NCI-H1436 (cell line): ENCODE measurements around the gene ABLIM1.
A peak's percentile ranks its signal among the peaks of the same experiment; 100 is the strongest.

Experiments
- DNase-seq: peaks from one replicate; lab custom pipeline; 2025; lab: John Stamatoyannopoulos, UW

The ABLIM1 gene

DNA sequence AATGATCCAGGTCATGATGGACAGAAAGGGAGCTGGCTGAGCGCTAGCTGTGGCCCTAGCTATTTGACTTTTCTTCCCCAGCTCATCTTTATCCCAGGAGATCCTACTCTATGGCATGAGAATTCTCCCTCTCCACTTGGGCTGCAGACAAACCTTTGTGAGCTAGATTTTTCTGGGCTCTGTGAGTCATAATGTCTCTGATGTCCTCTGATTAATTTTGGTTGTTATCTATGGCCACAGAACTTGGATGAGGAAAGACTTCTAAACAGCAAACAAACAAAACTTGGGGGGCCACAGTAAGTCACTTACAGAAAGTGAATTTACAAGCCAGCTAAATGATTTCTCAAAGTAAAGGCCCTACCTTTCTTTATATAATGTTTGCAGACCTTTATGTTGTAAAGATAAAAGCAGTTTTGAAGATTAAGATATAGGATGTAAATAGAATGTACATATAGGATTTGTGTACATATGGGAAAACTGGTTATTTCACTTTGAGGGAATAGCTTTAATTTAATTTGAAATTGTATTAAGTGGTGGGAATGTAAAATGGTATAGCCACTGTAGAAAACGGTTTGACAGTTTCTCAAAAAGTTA lies 10.4 kb downstream of the ABLIM1 start:
- DNase-seq: no peak

DNA sequence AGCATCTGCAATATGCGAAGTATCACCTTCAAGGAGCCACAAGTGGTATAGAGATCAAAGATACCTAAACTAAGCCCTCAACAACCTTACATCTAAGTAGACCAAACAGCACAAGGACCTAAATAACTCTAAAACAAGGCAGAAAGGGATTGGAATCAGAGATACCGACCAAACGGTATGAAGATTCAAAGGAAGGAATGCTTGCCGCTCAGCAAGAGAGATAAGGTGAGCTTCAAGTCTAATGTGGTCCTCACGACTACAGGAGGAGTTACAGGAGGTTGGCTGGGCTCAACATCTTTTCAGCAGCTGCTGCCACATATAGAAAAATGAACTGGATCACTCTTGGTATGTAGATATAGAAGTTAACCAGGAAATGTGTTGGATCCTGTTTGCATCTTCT lies 11.6 kb downstream of the ABLIM1 start:
- DNase-seq: no peak

DNA sequence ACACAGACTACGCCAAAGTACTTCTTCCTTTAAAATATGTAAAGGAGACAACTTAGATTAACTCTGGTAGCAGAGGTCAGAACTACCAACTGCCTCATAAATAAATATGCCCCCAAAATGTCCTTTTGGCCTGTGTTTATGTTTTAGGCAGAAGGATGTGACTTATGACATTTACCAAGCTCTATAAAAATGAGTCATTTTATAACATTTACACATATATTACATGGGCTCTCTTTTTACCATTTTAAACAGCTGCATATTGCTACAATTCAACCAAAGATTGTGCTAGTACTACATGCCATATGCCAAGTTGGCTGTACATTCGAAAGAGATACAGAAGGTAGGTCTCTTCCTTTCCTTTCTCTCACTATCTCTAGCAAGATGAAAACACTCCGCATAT lies 12.4 kb downstream of the ABLIM1 start:
- no peak for DNase-seq

DNA sequence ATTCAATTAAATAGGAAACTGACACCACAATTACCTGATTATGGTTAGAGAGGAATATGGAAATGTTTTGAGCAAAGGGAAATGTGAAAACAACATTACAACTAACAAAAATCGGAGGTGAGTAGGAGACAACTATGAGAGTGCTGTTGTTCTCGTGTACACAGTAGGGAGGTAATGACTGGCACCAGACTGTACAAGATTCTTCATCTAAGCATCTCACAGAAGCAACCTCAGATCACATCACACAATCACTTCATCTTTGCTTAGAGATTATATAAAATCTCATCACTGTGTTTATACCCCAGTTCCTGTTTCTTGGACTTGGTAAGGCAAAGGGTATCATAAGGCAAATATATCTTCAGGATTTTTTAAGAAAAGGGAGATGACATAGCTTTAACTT lies 14.9 kb downstream of the ABLIM1 start:
- no peak for DNase-seq

DNA sequence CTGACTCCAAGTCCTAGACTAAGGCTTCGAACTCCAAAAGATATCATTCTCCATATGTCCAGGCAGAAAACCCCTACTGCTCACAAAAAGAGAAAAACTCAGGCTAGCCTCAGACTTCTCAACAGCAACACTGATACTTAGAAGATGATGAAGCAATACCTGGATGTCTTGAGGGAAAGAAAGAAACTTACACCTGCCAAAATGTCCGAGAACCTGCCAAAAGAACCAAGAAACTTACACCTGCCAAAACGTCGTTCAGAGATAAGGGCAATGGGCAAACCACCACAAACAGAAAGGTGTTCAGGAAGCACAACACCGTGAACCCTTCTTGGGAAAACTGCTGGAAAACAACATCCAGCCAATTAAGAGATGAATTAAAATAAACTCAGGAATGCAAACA lies 15.3 kb downstream of the ABLIM1 start:
- DNase-seq: no peak

DNA sequence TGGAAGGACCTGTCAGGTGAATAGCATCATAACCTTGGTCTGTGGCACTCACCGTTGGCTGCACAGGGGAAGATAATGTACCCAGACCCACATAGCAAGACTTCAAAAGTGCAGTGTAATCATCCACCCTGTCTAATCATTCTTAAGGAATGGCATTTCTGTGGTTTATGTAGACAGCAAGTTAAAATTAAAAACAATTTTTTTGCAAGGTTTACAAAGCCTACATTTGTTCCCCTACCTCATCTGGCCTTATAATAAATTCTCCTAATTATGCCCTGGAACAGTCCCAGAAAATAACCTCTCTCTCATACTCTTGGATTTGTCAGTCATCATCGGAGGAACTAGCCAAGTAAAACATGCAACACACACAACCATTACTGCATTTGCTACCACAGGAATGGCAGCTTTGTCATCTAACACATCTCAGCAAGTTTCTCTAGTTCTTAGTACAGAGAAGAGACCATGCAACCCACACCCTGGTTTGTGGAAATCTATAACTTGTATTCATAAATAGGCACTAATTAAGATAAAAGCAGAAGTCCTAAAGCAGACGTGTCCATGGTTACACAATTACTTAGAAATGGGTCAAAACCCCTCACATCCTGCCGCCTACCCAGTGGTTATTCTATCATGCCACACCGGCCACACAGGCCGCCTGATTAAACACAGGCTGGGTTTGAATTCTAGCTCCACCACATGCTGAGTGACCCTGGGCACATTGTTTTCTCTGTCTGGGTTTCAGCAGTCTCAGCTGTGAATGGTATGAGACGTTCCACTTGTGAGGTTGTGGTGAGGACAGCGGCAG lies 19.1 kb downstream of the ABLIM1 start:
- DNase-seq: no peak

DNA sequence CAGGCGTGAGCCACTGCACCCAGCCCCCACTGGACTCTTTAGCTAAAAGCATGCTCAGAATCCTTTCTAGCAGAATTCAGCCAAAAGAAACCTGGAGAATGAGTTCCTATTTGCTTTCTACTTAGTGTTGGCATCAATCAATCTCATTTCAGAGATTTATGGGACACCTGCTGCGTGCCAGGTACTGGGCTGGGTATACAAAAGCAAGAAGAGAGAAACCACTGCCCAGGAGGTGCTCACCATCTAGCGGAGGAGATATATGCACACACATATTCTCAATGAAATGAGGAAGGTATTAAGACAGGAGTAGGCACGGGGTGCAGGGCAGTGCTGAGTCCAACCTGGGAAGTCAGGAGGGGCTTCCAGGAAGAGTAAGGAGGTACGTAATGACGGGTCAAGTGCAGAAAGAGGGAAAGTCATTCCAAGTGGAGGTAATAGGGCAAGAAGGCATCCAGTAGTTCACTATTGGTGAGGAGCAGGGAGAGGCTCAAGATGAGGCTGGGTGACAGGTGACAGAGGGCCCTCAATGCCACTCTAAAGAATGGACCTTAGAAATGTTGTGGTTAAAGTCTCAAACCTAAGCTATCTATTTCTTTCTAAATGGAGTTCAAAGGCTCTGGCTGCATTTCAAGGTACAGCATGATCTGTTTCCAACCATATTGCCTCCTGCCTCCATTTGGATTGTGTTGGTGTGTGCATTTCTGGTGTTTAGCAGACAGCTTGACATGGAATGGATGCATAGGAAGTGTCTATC lies 22.1 kb downstream of the ABLIM1 start:
- no peak for DNase-seq

DNA sequence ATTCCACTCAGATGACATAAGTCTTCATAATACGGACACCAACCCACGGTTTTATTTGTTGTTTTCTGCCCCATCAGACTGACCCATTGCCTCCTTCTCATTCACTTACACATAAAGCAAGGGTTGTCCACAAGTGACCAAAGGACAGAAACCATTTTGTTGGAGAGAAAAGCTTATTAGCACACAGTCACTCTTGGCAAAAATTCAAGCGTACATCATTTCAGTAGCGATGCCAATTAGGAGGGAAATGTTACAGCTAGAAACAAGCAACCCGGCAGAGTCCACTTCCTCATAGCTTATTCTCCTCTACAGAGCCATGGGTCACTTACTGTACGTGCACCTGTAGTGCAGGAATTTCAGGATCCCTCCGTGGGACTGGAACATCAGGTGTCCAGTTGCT lies 23.0 kb downstream of the ABLIM1 start:
- no peak for DNase-seq

DNA sequence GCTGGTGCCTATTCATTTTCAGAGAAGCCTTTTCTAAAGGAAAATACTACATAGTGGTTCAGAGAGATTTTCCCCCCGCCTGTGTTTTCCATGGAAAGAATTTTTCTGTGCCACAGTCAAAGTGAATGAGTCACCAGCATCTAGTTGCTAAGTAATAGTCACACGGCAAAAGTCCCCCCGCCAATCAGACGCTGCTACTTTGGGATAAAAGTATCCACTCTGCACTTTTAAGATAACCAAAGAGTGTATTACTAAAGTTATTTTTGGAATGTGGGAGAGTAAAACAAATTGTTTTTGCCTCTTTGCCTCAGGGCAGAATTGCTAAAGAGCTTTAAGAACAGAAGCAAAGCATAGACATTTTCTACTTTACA lies 23.5 kb downstream of the ABLIM1 start:
- DNase-seq: no peak

DNA sequence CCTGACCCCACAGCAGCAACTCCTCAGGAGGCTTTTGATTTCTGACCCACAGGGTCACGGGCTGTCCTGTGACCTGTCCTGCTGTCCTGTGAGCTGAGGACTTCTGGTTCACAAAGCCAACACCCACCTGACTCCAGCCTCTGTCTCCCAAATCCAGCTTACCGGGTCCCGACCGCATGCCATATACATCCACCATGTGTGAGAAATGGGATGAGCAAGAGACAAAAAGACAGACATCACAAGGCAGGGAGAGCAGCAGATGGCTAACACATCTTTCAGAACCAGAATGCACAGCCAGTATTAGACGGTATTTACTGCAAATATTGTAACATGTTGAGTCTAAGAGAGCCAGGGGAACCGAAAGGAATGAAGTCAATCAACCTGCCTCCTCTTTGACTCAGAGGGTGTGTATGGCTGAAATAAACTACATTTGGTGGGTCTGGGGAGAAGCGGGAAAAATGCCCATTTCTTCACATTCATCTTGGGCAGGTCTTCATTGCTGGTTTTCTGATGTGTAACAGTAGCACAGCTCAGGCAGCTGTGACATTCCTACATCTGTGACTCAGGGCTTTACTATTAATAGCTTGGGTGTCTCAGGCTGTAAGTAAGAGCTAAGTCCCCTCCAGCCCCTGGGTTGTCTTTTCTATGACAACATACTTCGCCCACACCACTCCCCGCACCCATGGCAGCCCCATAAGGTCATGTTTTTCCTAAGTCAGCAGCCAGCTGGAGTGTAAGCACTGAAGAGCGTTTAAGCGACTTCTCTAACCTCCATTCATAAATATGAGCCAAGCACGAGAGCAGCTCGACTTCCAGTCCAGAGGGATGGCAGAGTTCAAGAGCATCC lies 25.0 kb downstream of the ABLIM1 start:
- no peak for DNase-seq

DNA sequence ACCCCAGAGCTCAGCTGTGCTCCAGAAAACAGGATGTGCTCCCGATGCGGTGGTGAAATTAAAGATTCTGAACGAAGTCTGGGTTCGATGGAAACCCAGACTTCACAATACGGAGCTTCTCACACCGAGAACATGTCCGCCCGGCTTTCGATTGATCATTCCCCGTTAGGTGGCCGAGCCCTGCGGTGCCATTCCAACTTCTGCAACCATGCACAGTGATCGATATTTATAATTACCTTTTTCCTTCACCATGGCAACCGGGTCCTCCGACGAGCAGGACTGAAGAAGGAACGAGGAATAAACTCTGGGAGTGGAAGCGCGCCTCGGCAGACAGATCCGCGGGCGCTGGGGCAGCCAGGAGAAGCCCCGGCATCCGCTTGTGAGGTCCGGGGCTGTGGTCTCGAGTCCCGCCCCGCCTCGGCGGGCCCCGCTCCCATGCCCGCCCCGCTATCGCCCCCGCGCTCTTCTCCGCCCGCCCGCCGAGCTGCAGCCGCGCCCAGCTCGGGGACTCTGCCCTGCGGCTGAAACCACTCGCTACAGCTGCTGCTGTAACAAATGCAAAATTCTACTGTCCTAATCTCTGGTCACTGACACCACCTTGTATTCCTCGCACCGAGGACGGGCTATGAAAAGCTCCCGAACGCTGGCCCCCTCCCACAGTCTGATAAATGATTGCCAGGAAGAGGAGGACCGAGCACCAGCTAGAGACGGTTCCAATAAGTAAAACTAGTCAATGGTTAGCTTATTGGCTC lies 26.2 kb downstream of the ABLIM1 start:
- DNase-seq: peak; percentile 32

DNA sequence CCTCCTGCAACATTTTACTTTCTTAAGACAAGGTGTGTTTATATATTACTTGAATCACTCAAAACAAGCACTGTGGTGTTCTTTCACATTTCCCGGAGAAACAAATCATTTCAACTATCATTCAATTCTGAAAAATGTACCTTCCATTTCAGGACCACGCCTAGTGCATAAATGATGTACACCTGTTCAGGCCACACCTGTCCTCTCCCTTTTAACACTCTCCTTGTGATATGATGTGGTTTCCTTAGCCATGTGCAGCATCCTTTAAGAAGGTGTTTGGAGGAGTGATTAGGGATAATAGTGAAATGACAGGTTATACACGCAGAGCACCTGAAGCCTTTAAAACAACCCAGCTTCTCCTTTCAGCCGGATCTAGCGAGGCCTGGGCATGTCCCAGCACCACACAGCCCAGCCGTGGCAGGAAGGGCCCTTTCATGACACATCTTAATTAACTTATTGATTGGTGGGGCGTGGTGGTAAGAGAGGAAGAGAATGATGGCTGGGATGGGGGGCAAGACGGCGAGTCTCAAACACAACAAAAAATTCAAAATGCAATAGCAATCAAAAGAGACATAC lies 26.9 kb downstream of the ABLIM1 start:
- DNase-seq: no peak

DNA sequence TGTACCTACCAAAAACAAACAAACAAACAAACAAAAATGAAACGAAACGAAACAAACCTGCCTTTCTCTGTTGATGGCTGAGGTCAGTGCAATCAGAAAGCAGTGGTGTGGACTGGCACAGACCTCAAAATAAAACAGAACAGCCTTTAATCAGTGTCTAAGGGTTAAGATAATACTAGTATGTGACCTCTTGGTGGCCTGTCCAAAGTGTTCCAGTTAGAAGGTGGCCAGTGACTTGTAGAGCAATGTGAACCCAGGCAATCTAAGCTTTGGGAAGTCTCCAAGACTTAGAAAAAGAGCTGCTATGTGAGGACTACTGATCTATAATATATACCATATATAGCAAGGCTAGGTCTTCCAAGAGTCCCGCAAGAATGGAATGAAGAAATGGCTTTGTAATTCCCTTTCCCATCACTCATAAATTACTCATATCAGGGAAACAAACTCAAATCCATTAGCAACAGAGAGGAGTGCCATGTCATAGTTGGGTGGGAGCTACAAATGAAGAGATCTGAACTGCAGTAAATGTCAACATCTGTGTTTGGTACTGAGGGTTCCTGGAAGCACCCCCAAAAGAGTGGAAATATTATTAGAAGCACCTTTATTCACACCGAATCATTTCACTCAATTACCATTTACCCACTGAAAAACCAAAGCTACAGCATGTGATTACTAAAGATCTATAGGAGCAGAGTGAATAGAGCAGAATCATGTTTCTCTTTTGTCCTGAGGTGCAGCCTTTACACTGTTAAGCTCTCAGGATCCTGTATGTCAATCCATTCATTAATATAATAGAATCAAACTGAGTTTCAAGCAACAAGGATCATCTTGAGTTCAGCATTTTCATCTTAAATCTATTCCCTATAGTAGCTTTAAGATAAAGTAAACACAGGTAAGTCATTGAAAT lies 28.0 kb downstream of the ABLIM1 start:
- DNase-seq: no peak

DNA sequence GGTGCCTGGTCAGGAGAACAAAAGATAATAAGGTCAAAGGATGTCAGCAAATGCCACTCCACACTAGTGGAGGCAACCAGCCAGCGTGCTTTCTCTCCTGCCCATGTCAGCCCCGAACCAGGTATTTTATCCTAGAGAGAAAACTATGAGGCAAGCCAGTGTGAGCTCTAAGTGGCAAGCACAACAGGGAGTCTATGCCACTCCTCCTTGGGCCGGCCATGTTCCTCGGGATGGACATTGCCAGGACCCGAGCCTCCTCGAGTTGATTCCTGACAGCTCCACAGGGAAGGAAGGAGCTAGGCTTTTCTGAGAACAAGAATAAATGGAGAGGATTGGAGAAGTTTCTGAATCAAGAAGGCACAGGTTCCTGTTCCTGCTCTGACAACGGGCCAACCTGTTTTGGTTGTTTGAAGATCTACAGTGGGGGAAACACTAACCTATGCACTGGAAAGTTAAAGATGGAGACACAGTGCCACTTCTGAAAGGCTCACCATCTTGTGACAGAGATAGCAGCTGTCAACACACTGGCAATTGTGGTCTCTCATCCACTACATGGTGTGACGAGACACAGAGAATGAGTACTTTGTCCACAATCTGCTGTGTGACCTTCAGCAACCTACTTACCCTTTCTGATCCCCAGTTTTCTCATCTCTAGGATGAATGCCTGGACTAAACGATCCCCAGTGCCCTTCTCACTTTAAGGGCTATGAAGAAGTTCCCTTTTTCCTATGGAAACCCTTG lies 28.8 kb downstream of the ABLIM1 start:
- no peak for DNase-seq

DNA sequence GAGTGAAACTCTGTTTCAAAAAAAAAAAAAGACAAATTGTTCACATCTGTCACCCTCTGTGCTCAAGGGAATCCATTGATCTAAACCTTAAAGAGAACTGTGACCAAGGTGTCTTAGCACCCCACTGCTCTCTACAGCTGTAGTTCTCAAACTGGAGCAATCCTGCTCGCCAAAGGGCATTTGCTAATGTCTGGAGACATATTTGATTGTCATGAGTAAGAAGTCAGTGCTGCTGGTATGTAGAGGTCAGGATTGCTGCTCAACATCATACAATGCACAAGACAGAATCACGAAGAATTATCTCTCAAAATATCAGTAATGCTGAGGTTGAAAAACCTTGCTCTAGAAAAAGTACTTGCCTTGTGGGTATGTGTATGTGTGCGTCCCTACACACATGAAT lies 30.0 kb downstream of the ABLIM1 start:
- DNase-seq: no peak

DNA sequence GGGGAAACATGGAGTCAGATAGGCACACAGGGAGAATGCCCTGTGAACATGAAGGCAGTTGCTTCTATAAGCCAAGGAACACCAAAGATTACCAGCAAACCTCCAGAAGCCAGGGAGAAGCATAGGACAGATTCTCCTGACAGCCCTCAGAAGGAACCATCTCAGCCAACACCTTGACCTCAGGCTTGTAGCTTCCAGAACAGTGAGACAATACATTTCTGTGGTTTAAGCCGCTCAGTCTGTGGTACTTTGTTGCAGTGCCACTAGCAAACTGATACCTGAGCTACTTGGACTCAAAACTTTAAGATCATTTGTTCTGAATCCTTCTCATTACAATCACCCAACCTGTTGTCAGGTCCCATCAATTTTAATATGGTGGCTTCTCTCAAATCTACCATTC lies 31.2 kb downstream of the ABLIM1 start:
- DNase-seq: no peak

DNA sequence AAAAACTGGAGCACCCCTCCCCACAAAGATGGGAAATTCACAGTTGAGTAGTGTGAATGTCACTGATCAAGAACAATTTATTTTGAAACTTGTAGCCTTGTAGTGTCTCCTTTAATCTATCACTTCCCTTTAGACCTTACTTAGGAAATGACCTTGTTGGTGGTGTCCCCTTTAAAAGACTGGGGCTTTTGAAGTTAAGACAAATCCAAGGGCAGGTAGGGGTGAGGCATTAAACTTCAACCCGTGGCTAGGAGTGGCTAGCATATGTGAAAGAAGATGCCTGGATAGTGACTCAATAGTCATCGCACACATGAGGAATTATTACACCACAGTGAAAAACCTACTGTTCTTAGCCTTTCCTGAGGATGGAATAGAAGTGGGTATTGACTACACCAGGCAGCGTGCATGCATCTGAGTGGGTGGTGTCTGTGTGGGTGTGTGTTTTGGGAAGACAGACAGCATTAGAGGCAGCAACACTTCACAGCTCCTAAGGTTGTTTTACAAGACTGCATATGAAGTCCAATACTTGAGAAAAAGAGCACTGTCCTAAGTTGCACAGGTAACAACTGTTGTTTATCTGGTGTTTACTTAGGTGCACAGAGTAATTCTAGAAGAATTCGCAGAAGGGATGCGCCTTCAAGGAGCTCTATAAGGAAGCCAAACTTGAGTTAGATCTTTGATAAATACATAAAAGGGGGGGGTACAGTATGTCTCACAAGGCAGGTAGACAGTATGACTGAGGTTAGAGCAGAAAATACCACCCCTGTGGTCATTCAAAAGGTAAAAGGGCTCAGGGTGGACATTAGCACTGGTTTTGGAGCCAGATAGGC lies 32.9 kb downstream of the ABLIM1 start:
- no peak for DNase-seq

DNA sequence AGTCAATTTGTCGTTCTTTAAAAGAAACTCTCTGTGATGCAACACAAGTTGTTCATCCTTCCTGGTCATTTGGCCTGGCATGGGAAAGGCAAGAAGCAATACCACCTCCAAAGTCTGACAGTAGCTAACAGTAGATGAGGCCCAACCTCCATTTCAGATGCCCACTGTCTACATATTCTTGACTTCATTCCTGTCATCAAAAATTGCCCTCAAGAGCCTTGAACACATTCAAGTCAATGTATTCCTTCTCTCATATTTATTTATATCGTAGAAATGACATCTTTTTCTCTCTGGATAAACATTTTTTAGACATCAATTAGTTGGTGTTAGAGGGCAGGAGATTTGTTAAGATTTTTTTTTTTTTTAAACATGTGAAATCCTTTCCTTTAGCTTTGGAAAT lies 33.7 kb downstream of the ABLIM1 start:
- DNase-seq: no peak
